Measurements from ENCODE around the gene GPR62.

GPR62 gene

DNA sequence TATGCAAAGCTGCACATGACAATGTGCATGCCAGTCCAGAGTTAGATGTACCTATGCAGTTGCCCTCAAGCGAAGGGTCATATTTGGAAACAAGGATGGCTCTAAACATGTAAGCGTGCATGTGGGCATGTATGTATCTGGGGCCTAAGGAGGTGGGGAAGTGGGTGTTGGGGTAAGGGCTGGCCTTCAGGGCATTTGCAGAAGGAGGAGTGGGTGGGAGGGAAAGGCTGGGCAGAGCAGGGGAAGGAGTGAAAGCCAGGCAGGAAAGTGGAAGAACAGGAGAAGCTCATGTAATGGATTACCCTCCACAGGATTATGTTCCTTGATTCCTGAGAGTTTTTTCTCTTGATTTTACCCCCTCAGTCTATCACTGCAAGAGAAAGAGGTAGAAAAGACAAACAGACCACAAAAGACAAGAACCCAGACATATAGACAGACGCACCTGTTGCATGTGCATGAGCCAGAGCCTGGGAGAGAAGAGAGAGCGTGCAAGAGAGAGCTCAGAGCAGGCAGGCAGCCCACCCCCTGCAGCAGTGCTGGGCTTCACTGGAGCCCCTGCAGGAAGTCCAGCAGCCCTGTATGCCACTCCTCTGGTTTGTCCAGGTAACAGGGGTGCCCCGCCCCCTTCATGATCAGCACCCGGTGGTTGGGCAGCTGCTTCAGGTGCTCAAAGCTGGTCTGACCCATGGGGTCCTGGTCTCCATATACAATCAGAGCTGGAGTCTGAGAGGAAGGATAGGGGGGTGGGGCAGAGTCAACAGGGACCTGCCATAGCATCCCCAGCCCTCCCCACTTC is 13.9 kb downstream of the GPR62 start:
- no peaks in the 10 kb centered on the region for H3K27me3 ChIP-seq
- DNase-seq: no peak
- peak overlapping the region in 1 of 2 donors; percentile 97 for H3K27ac ChIP-seq
- no peaks in the 10 kb centered on the region for H3K36me3 ChIP-seq
- no peaks in the 10 kb centered on the region for H3K9me3 ChIP-seq
- no peak for TF ChIP-seq CTCF (IDR thresholded peaks at IDR 0.05)
- H3K4me3 ChIP-seq: no peak overlapping the region
- H3K4me1 ChIP-seq: peaks cover 0 to 47% (median 34%) of the 10 kb centered on the region in 4 donors
- intact Hi-C loops (cut with DNase I; ENCODE audit: low total_unique reads): no loop called here

GRCh38 chr3:51969841-51970240 is 14.7 kb downstream of the GPR62 start:
- H3K4me3 ChIP-seq: no peak overlapping the region
- H3K4me1 ChIP-seq: peaks cover 0 to 47% (median 39%) of the 10 kb centered on the region in 4 donors
- intact Hi-C loops (cut with DNase I; ENCODE audit: low total_unique reads): loop anchor here (10.0 kb wide), 1 partner anchor 1625 kb away; the partner anchor contains the start of genes RASSF1 and ZMYND10
- TF ChIP-seq CTCF (IDR thresholded peaks at IDR 0.05): no peak
- no peaks in the 10 kb centered on the region for H3K27me3 ChIP-seq
- H3K9me3 ChIP-seq: no peaks in the 10 kb centered on the region
- no peaks in the 10 kb centered on the region for H3K36me3 ChIP-seq
- no peak overlapping the region for H3K27ac ChIP-seq
- DNase-seq: no peak

DNA sequence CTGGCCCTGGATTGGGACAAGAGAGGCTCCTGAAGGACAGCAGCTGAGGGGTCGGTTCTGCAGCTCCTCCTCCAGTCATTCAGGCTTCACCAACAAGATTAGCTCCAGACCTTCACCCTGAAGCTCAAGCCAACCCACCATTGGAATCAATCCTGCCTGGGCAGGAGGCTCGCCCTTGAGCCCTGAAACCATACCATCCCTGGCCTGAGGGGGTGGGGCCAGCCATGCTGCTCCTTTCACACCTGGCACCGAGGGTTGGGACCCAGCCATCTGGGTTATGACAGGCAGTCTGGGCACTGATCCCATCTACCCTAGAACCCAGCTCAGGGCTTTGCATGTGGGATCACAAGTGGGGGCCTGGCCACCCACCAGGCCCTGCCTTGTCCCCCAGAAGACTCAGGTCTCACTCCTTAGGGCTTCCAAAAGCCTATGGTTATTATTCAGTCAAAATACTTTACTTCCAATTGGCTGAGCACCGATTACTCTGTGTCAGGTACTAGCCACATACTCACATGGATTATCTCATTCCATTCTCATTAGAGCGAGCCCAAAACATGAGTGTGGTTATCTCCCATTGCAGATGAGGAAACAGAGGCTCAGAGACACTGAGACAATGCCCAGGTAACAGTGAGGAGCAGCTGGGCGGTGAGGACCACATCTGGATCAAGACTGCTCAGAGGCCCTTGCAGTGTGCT is 15.6 kb downstream of the GPR62 start:
- Histone ChIP-seq H3K27ac (no peak overlapping the region), H3K4me1 (peaks cover 0 to 46% (median 38%) of the 10 kb centered on the region in 4 donors), H3K36me3 (no peaks in the 10 kb centered on the region), H3K4me3 (no peak overlapping the region), H3K9me3 (no peaks in the 10 kb centered on the region), H3K27me3 (no peaks in the 10 kb centered on the region)
- intact Hi-C loops (cut with DNase I; ENCODE audit: low total_unique reads): loop anchor here (10.0 kb wide), 1 partner anchor 1626 kb away; the partner anchor contains the start of genes RASSF1 and ZMYND10
- no peak for TF ChIP-seq CTCF (IDR thresholded peaks at IDR 0.05)
- no peak for DNase-seq

GRCh38 chr3:51971350-51971749 is 16.2 kb downstream of the GPR62 start:
- Histone ChIP-seq H3K4me1 (peaks cover 0 to 46% (median 36%) of the 10 kb centered on the region in 4 donors), H3K27ac (no peak overlapping the region)

More at GRCh38 chr3:51971350-51971749, 16.2 kb downstream of the GPR62 start:
- TF ChIP-seq CTCF (IDR thresholded peaks at IDR 0.05): no peak
- intact Hi-C loops (cut with DNase I; ENCODE audit: low total_unique reads): loop anchor here (10.0 kb wide), 1 partner anchor 1627 kb away; the partner anchor contains the start of genes RASSF1 and ZMYND10
- Histone ChIP-seq H3K27me3 (no peaks in the 10 kb centered on the region), H3K4me3 (no peak overlapping the region), H3K9me3 (no peaks in the 10 kb centered on the region), H3K36me3 (no peaks in the 10 kb centered on the region)
- DNase-seq: no peak
